ENCODE measurements around the gene ZKSCAN2. TPM values are rescaled to one million over a fixed set of nuclear protein-coding genes. Genes with fewer than 3 reads are reported as not detected.

ZKSCAN2 gene
- polyA plus RNA-seq, 4 donors: 10.8 to 13.2 (median 12.1) TPM

GRCh38 chr16:25228372-25228771 is 29.3 kb downstream of the ZKSCAN2 start:
- DNase-seq (ENCODE audit: low read depth in 4 of 4, low spot score in 3 of 4): no peak

- no peak for DNase-seq (ENCODE audit: low read depth in 4 of 4, low spot score in 3 of 4)
These were observed 32.8 kb downstream of the ZKSCAN2 start for GRCh38 chr16:25224731-25225319.

- DNase-seq (ENCODE audit: low read depth in 4 of 4, low spot score in 3 of 4): no peak
These were observed 33.7 kb downstream of the ZKSCAN2 start for GRCh38 chr16:25223964-25224363.

GRCh38 chr16:25222959-25223358 is 34.7 kb downstream of the ZKSCAN2 start:
- DNase-seq (ENCODE audit: low read depth in 4 of 4, low spot score in 3 of 4): no peak

- no peak for DNase-seq (ENCODE audit: low read depth in 4 of 4, low spot score in 3 of 4)
These were observed 38.4 kb downstream of the ZKSCAN2 start for GRCh38 chr16:25219070-25219737.

GRCh38 chr16:25217921-25218320 is 39.7 kb downstream of the ZKSCAN2 start:
- no peak for DNase-seq (ENCODE audit: low read depth in 4 of 4, low spot score in 3 of 4)

GRCh38 chr16:25217112-25217511 is 40.5 kb downstream of the ZKSCAN2 start:
- DNase-seq (ENCODE audit: low read depth in 4 of 4, low spot score in 3 of 4): no peak

- no peak for DNase-seq (ENCODE audit: low read depth in 4 of 4, low spot score in 3 of 4)
These were observed 43.8 kb downstream of the ZKSCAN2 start for GRCh38 chr16:25213709-25214397.

GRCh38 chr16:25212636-25213035 is 45.0 kb downstream of the ZKSCAN2 start:
- DNase-seq (ENCODE audit: low read depth in 4 of 4, low spot score in 3 of 4): no peak

GRCh38 chr16:25210758-25211157 is 46.9 kb downstream of the ZKSCAN2 start:
- DNase-seq (ENCODE audit: low read depth in 4 of 4, low spot score in 3 of 4): no peak

GRCh38 chr16:25199457-25199856 is 58.2 kb downstream of the ZKSCAN2 start:
- DNase-seq (ENCODE audit: low read depth in 4 of 4, low spot score in 3 of 4): no peak

- DNase-seq (ENCODE audit: low read depth in 4 of 4, low spot score in 3 of 4): no peak
These were observed 59.6 kb downstream of the ZKSCAN2 start for GRCh38 chr16:25198021-25198420.

GRCh38 chr16:25194273-25194878 is 63.3 kb downstream of the ZKSCAN2 start:
- DNase-seq (ENCODE audit: low read depth in 4 of 4, low spot score in 3 of 4): no peak

GRCh38 chr16:25192096-25192495 is 65.5 kb downstream of the ZKSCAN2 start:
- peak in 2 of 4 donors; percentile 5 to 12 for DNase-seq (ENCODE audit: low read depth in 4 of 4, low spot score in 3 of 4)

GRCh38 chr16:25189305-25189704 is 68.3 kb downstream of the ZKSCAN2 start:
- no peak for DNase-seq (ENCODE audit: low read depth in 4 of 4, low spot score in 3 of 4)

- DNase-seq (ENCODE audit: low read depth in 4 of 4, low spot score in 3 of 4): no peak
These were observed 70.2 kb downstream of the ZKSCAN2 start for GRCh38 chr16:25187491-25187795.

Other genes with a start within 250 kb of the ZKSCAN2 start
- 10 to 100 TPM; 57.8 to 95.4 (median 73.9) TPM for gene ARHGAP17, start 242.5 kb downstream of the ZKSCAN2 start, polyA plus RNA-seq (ENCODE audit: insufficient read length in 4 of 4)
- gene LCMT1, start 146.1 kb downstream of the ZKSCAN2 start, polyA plus RNA-seq (ENCODE audit: insufficient read length in 4 of 4): 10 to 100 TPM; 61.5 to 70.4 (median 68.9) TPM
- gene AQP8, start 40.9 kb downstream of the ZKSCAN2 start, polyA plus RNA-seq (ENCODE audit: insufficient read length in 4 of 4): under 1 TPM in 2 of 4 donors, not detected in 2; 0.12 to 0.16 TPM